WTC11 (cell line): ENCODE measurements around the gene PDE4A.

ENCODE experiments used
- CBFB ChIP-seq: sonication (generic); formaldehyde crosslinking; IDR thresholded peaks from 2 replicates; pipeline ENCODE4 v1.8.1; 2022; ENCODE audit warnings: mild to moderate bottlenecking, low read depth, missing genetic modification reagents
- CTCF ChIP-seq: fragments of 200-600 bp; IDR thresholded peaks from 2 replicates; pipeline ENCODE4 v1.8.0; 2022; ENCODE audit warnings: antibody characterized with exemption
- FOXJ3 ChIP-seq: sonication (generic); formaldehyde crosslinking; IDR thresholded peaks from 2 replicates; pipeline ENCODE4 v1.9.0; 2021; ENCODE audit warnings: missing genetic modification reagents, mild to moderate bottlenecking, borderline replicate concordance
- IRF2 ChIP-seq: sonication (generic); formaldehyde crosslinking; IDR thresholded peaks from 2 replicates; pipeline ENCODE4 v1.8.0; 2022; ENCODE audit warnings: low read depth, missing genetic modification reagents, borderline replicate concordance
- STAT6 ChIP-seq: sonication (generic); formaldehyde crosslinking; conservative IDR thresholded peaks from 2 replicates; pipeline ENCODE4 v1.8.1; 2023; ENCODE audit warnings: mild to moderate bottlenecking, low read depth, missing genetic modification reagents, moderate library complexity

- no peak for TF ChIP-seq IRF2 (CRISPR knock-in tag)
- TF ChIP-seq CTCF, result no peak
- no peak for TF ChIP-seq CBFB (CRISPR knock-in tag)
- no peak for TF ChIP-seq STAT6
- no peak for TF ChIP-seq FOXJ3 (CRISPR knock-in tag)
Measured at GRCh38 chr19:10379880-10380312, 40.4 kb upstream of the PDE4A start.
